Measurements from ENCODE around the gene CHRM4. TPM values are rescaled to one million over a fixed set of nuclear protein-coding genes. Genes with fewer than 3 reads are reported as not detected.

CHRM4 gene
- total RNA-seq, 4 donors from 2014 or later, result 0.34 TPM; not detected in 3

- TF ChIP-seq, protein P1, sequence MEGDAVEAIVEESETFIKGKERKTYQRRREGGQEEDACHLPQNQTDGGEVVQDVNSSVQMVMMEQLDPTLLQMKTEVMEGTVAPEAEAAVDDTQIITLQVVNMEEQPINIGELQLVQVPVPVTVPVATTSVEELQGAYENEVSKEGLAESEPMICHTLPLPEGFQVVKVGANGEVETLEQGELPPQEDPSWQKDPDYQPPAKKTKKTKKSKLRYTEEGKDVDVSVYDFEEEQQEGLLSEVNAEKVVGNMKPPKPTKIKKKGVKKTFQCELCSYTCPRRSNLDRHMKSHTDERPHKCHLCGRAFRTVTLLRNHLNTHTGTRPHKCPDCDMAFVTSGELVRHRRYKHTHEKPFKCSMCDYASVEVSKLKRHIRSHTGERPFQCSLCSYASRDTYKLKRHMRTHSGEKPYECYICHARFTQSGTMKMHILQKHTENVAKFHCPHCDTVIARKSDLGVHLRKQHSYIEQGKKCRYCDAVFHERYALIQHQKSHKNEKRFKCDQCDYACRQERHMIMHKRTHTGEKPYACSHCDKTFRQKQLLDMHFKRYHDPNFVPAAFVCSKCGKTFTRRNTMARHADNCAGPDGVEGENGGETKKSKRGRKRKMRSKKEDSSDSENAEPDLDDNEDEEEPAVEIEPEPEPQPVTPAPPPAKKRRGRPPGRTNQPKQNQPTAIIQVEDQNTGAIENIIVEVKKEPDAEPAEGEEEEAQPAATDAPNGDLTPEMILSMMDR (IDR thresholded peaks at IDR 0.05; ENCODE audit: low read depth), result no peak
Observed at GRCh38 chr11:46339816-46340215, 51.8 kb downstream of the CHRM4 start.

- TF ChIP-seq, protein P1 (IDR thresholded peaks at IDR 0.05; ENCODE audit: low read depth), result no peak
Observed at GRCh38 chr11:46338988-46339666, 52.4 kb downstream of the CHRM4 start.

GRCh38 chr11:46338636-46338987, 53.0 kb downstream of the CHRM4 start:
- TF ChIP-seq, protein P1 (IDR thresholded peaks at IDR 0.05; ENCODE audit: low read depth), result no peak

DNA sequence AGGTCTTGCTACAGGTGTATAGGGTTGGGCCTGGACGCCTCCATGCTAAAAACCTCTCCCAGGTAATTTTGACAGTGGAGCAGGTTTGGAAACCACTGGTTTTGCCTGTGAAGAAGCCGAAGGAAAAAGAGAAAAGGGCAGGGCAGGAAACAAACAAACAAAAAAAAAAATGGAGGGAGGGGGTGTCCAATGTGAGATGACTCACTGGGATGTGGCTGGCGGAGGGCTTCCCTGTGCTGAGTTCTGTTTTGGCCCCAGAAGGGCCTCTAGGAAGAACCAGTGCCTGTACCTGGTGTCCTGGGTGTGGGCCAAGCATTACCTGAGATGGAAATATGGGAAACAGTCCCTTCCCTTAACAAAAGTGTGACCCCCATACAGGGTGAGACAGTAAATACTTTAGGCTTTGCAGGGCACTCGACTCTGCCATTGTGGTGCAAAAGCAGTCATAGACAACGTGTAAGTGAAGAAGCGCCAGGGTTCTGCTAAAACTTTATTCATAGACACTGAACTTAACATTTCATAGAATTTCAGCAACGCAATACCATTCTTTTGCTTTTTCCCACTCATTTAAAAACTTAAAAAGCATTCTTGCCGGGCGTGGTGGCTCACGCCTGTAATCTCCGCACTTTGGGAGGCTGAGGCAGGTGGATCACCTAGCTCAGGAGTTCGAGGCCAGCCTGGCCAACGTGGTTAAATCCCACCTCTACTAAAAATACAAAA, 53.8 kb downstream of the CHRM4 start:
- TF ChIP-seq, protein P1 (IDR thresholded peaks at IDR 0.05; ENCODE audit: low read depth), result no peak

DNA sequence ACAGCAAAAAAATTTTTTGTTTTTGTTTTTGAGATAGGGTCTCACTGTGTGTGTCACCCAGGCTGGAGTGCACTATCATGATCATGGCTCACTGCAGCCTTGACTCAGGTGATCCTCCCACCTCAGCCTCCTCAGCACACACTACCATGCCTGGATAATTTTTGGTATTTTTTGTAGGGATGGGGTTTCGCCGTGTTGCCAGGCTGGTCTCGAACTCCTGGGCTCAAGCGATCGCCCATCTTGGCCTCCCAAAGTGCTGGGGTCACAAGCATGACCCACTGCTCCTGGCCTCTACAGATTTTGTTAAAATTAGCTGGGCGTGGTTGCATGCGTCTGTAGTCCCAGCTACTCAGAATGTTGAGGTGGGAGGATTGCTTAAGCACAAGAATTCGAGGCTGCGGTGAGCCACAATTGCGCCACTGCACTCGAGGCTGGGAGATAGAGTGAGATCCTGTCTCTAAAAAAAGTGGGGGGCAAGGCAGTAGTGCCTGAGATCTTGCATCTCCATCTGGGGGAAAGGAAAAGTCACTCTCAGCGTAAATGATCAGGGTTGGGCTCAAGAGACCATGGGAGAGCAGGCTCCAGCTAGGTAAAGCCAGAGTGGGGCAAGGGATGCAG, 54.9 kb downstream of the CHRM4 start:
- TF ChIP-seq, protein P1 (IDR thresholded peaks at IDR 0.05; ENCODE audit: low read depth), result no peak

GRCh38 chr11:46335890-46336562, 55.5 kb downstream of the CHRM4 start:
- TF ChIP-seq, protein P1 (IDR thresholded peaks at IDR 0.05; ENCODE audit: low read depth), result no peak

GRCh38 chr11:46335271-46335670, 56.3 kb downstream of the CHRM4 start:
- TF ChIP-seq, protein P1 (IDR thresholded peaks at IDR 0.05; ENCODE audit: low read depth), result no peak
